Thoracic aorta (tissue), 2 donors: ENCODE measurements around the gene CMIP. TPM values are rescaled to one million over a fixed set of nuclear protein-coding genes. Genes with fewer than 3 reads are reported as not detected.

Source experiments
- ATAC-seq: fragments of 150-250 bp; one replicate; pipeline ENCODE4 v1.8.0; 2017; ENCODE audit warnings: low read depth; ENCODE audit not compliant: insufficient number of reproducible peaks, low FRiP score
- DNase-seq: peaks from one replicate; pipeline ENCODE4 v3.0.0-alpha.2; 2020; ENCODE audit warnings: low spot score
- H3K27ac ChIP-seq, 2 donors: fragments of 200-600 bp; sonication (generic); 1 replicate in 1 of 2; 2 replicates in 1 of 2; pipeline ENCODE4 v1.5.1; 2016; ENCODE audit warnings: mild to moderate bottlenecking in 2 of 2, moderate library complexity in 2 of 2
- H3K27me3 ChIP-seq: fragments of 200-600 bp; sonication (generic); replicated peaks from 2 replicates; pipeline ENCODE4 v1.6.0; 2016; ENCODE audit warnings: mild to moderate bottlenecking; ENCODE audit not compliant: insufficient read depth
- H3K36me3 ChIP-seq: fragments of 200-600 bp; sonication (generic); one replicate; pipeline ENCODE4 v1.5.1; 2016
- H3K4me1 ChIP-seq, 2 donors: fragments of 200-600 bp; sonication (generic); 1 replicate in 1 of 2; 2 replicates in 1 of 2; pipeline versions ENCODE4 v1.5.1 to v1.6.0; 2016; ENCODE audit warnings: low read depth in 2 of 2, mild to moderate bottlenecking in 1 of 2; ENCODE audit not compliant: control insufficient read depth in 1 of 2
- H3K4me3 ChIP-seq: fragments of 200-600 bp; sonication (generic); 2 replicates; pipeline ENCODE4 v1.5.1; 2016; ENCODE audit warnings: mild to moderate bottlenecking
- H3K9me3 ChIP-seq: fragments of 200-600 bp; sonication (generic); 2 replicates; pipeline ENCODE4 v1.5.1; 2016
- CTCF ChIP-seq: fragments of 200-600 bp; sonication (generic); IDR thresholded peaks from one replicate; pipeline ENCODE4 v1.5.1; 2019; ENCODE audit warnings: antibody characterized with exemption
- total RNA-seq, 2 donors: library from RNA; depleted of rRNA; stranded (reverse); fragments of >200 nt; gene quantifications; one replicate each; pipeline versions ENCODE4 v1.1.0 to v1.2.3, GENCODE V29; 2016

Gene CMIP
- total RNA-seq, 2 donors from 2014 or later: 20.8 to 46.8 TPM

DNA sequence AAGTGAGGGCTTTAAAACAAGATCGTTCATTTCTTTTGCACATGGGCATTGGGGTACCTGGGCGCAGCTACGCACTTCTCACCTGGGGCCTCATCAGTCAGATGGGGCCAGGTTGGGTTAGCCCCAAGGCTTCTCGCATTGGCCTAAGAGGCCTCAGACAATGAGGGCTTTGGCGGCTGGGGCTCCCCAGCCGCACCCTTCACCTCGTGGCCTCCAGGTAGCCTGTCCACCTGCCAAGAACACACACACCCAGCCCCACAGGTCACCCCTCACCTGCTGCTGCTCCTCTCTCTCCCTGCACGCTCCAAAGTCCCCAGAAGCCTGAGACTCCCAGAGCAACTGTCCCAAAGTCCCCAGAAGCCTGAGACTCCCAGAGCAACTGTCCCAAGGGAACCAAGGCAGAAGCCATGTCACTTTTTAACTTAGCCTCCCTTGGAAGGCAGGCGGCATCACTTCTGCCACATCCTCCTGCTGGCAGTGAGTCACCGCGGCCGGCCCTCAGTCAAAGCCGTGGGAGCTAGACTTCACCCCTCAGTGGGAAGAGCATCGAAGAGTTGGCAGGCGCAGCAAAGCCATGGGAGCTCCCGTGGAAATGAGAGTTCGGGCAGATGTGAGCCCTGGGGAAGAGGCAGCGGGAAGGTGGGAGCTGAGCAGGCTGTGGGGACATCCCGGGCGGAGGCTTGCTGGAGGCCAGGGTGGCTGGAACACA is 255.6 kb downstream of the CMIP start:
- H3K4me1 ChIP-seq: no peaks in the 10 kb centered on the region
- H3K27me3 ChIP-seq: no peaks in the 10 kb centered on the region
- no peak overlapping the region for H3K4me3 ChIP-seq
- no peak overlapping the region for H3K27ac ChIP-seq
- DNase-seq (no peak), ATAC-seq (no peak)
- no peaks in the 10 kb centered on the region for H3K9me3 ChIP-seq
- no peak for TF ChIP-seq CTCF
- H3K36me3 ChIP-seq: peaks cover 6% of the 10 kb centered on the region

GRCh38 chr16:81700780-81701165 is 256.2 kb downstream of the CMIP start:
- ATAC-seq (no peak), DNase-seq (no peak)
- H3K36me3 ChIP-seq: peaks cover 6% of the 10 kb centered on the region
- no peak for TF ChIP-seq CTCF
- H3K9me3 ChIP-seq: no peaks in the 10 kb centered on the region
- no peak overlapping the region for H3K4me3 ChIP-seq
- H3K27ac ChIP-seq: no peak overlapping the region
- no peaks in the 10 kb centered on the region for H3K4me1 ChIP-seq
- H3K27me3 ChIP-seq: no peaks in the 10 kb centered on the region

DNA sequence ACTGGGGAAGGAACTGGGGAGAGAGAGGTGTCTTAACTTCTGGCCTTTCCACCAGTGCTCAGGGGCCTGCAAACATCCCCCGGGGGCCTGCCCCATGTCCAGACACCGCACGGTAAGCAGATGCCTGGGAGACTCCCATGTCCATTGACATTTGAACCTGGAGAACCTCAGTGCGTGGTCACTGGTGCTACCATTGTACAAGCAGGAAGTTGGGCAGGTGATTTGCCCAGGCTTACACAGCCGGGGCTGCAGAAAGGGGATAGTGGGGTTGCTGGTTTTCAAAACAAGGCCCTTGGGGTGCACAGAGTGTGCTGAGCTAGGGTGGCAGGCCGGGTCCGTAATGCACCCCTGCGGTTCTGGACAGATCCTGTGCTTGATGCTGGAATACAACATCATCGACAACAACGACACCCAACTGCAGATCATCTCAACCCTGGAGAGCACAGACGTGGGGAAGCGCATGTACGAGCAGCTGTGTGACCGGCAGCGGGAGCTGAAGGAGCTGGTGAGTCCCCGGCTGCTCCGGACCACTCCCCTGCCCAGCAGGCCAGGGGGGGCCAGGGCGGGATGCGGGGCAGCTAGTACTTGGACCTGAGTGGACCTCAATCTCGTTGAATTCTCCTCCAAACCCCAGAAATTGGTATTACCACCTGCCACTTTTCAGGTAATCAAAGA is 256.8 kb downstream of the CMIP start:
- peaks cover 8% of the 10 kb centered on the region for H3K36me3 ChIP-seq
- no peak for ATAC-seq

GRCh38 chr16:81702506-81702905 is 257.9 kb downstream of the CMIP start:
- Histone ChIP-seq H3K27ac (no peak overlapping the region), H3K27me3 (no peaks in the 10 kb centered on the region), H3K9me3 (no peaks in the 10 kb centered on the region), H3K36me3 (peaks cover 13% of the 10 kb centered on the region), H3K4me1 (no peaks in the 10 kb centered on the region), H3K4me3 (no peak overlapping the region)
- DNase-seq (no peak), ATAC-seq (no peak)
- TF ChIP-seq CTCF: no peak

More for the DNA sequence above, 256.8 kb downstream of the CMIP start:
- Histone ChIP-seq H3K27ac (no peak overlapping the region), H3K27me3 (no peaks in the 10 kb centered on the region), H3K9me3 (no peaks in the 10 kb centered on the region), H3K4me3 (no peak overlapping the region), H3K4me1 (no peaks in the 10 kb centered on the region)
- no peak for DNase-seq
- no peak for TF ChIP-seq CTCF

- no peaks in the 10 kb centered on the region for H3K27me3 ChIP-seq
- no peaks in the 10 kb centered on the region for H3K4me1 ChIP-seq
- peaks cover 13% of the 10 kb centered on the region for H3K36me3 ChIP-seq
- ATAC-seq: no peak
- H3K27ac ChIP-seq: no peak overlapping the region
- H3K9me3 ChIP-seq: no peaks in the 10 kb centered on the region
- TF ChIP-seq CTCF: no peak
- H3K4me3 ChIP-seq: no peak overlapping the region
- no peak for DNase-seq
Measured at GRCh38 chr16:81703177-81704155, 258.9 kb downstream of the CMIP start.
